Prostate gland (tissue), 2 donors: Measurements from ENCODE around the gene DSCAML1.

Source experiments
- CTCF ChIP-seq, 4 experiments: fragments of 200-600 bp in 2 of 4; fragments of 450-650 bp in 2 of 4; sonication (generic) in 2 of 4; IDR thresholded peaks; 1 replicate in 3 of 4; 2 replicates in 1 of 4; pipeline ENCODE4 v1.5.1; 2016 to 2019; ENCODE audit warnings: antibody characterized with exemption in 4 of 4, mild to moderate bottlenecking in 2 of 4, moderate library complexity in 2 of 4
- POLR2AphosphoS5 ChIP-seq: sonication (generic); formaldehyde crosslinking; IDR thresholded peaks from one replicate; pipeline ENCODE4 v1.6.1; 2017; ENCODE audit warnings: antibody characterized with exemption

- TF ChIP-seq CTCF (IDR thresholded peaks at IDR 0.05) (no peak), POLR2AphosphoS5 (no peak)
Measured at GRCh38 chr11:117734601-117735024, 62.4 kb downstream of the DSCAML1 start.
